Suppressor macrophage (primary cell): Measurements from ENCODE around the gene ODF2.
"Not testable (repeated sequence)": the region's sequence is repeated elsewhere in the genome, so short reads cannot be mapped to it uniquely, and the experiment has no call there.

Experiments used
- DNase-seq, 4 experiments: peaks; one replicate each; pipeline ENCODE4 v3.0.0-alpha.2; 2020 to 2022

Gene ODF2

DNA sequence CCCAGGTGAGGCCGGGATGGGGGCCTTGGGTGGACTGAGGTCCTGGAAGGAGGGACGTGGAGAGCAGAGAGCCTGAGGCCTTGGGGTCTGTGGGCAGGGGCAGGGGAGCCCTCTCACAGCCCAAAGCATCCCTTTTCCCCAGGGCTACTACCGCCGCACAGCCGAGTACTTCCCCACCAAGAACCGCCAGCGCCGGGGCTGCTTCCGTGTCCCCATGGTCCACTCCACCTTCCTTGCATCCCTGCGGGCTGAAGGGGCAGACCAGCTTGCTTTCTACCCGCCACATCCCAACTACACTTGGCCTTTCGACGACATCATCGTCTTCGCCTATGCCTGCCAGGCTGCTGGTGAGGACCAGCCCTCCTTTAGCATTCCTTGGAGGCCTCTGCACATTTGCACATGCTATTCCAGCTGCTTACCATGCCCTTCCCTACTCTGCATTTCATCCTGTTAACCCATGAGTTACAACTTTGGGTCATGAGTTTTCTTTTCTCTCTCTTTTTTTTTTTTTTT, 31.5 kb upstream of the ODF2 start:
- no peak for DNase-seq

DNA sequence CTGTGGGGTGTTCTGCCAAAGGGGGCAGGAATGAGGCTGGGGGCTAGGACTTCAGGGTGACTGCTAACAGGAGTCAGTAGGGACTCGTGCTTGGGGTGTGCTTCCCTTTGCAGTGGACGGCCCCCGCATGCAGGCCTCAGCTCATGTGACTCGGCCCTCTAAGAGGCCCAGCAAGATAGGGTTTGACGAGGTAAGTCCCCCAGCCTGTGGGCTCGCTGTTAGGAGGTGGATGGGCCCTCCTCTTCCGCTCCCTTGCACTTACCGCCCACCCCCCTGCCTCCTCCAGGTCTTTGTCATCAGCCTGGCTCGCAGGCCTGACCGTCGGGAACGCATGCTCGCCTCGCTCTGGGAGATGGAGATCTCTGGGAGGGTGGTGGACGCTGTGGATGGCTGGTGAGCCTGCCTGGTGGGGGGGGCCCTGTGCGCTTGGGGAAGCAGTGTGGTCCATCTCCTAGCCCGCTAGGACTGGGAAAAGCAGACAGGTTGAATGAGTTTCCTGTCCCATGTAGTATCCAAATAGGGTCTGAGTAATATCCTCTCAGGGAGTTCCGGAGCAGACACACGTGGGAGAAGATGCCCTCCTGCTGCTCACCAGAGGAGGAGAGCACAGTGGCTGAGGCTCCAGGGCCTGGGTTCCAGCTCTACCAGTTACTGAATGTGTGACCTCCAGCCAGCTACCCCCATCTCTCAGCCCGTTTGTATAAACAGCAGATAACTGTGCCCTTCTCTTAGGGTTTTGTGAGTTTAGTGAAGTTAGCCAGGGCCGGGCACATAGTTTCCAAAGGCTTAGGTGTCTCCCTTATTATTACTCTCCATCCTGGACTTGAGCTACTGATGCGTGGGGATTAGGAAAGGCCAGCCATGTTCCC, 26.9 kb upstream of the ODF2 start:
- DNase-seq: no peak

DNA sequence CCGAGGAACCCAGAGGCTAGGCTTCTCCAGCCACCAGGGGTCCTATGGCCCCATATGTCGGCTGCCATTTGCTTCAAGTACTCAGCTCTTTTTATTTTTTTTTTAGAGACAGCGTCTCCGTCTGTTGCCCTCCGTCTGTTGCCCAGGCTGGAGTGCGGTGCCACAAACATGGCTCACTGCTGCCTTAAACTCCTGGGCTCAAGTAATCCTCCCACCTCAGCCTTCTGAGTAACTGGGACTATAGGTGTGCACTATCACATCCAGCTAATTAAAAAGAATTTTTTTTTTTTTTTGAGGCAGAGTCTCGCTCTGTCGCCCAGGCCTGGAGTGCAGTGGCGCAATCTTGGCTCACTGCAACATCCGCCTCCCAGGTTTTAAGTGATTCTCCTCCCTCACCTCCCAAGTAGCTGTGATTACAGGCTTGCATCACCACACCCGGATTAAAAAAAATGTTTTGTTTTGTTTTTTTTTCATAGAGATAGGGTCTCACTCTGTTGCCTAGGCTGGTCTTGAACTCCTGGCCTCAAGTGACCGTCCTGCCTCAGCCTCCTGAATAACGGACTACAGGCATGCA, 26.2 kb upstream of the ODF2 start:
- DNase-seq: no peak

DNA sequence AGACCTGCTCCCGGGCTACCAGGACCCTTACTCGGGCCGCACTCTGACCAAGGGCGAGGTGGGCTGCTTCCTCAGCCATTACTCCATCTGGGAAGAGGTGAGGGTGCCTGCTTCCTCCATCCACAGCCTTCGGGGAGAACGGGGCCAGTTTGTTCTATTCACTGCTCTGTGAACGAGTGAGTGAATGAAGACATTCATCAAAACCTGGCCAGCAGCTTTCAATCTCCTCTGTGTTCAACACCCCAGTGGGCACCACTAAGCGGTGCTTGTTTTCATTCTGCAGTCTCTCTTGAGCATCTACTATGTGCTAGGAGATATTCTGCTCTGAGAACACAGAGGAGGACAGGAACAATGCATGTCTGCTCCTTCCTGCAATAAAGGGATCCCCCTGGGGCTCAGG, 24.6 kb upstream of the ODF2 start:
- DNase-seq: no peak

DNA sequence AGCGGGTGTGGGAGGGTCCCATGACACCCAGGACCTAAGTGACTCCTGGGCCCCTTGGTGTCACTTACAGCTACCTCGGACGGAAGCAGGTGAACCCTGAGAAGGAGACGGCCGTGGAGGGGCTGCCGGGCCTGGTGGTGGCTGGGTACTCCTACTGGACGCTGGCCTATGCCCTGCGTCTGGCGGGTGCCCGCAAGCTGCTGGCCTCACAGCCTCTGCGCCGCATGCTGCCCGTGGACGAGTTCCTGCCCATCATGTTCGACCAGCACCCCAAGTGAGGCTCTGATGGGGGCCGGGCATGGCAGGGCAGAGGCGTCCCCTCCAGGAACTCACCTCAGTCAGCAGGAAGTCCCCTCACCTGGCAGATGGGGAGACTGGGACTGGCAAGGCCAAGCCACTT, 21.5 kb upstream of the ODF2 start:
- no peak for DNase-seq

DNA sequence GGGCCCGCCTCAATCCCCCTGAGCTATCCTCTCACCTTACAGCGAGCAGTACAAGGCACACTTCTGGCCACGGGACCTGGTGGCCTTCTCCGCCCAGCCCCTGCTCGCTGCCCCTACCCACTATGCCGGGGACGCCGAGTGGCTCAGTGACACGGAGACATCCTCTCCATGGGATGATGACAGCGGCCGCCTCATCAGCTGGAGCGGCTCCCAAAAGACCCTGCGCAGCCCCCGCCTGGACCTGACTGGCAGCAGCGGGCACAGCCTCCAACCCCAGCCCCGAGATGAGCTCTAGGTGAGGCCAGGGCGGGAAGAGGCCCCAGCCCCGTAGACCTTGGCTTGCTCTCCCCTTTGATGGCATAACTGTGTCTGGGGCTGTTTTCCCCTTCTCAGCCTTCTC, 20.2 kb upstream of the ODF2 start:
- DNase-seq: no peak

DNA sequence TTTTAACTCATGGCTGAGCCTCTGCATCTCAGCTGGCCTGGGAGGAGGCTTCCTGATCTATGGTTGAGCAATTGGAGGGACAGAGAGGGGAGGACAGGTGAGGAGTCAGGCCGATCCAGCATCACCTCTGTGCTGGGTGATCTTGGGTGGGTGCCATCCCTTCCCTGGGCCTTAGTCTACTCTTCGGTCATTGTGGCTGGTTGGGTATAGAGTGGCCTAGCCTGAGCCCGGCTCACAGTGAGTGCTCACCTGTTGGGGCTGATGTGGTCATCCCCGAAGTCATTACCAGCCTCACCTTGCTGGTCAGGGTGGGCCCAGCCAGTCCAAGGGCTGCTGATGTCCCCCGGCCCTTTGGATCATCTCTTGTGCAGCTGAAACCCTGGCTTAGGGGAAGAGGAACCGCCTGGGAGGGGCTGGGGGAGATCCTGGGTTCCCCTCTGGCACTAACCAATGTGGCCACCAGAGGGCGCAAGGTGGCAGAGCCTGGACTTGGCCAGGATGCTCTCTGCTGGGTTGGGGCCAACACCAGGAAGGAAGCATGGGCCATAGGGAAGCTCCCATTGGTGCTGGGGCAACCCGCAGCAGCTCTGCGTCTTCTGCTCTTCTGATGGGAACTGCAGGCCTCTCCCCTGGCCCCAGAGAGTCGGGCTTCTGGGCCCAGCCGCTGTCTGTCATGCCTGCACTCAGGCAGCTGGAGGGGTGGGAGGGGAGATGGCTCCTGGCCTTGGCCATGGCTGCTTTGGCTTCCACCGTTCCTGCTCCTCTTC, 17.3 kb upstream of the ODF2 start:
- DNase-seq: peak; percentile 92 to 96 (median 94)

DNA sequence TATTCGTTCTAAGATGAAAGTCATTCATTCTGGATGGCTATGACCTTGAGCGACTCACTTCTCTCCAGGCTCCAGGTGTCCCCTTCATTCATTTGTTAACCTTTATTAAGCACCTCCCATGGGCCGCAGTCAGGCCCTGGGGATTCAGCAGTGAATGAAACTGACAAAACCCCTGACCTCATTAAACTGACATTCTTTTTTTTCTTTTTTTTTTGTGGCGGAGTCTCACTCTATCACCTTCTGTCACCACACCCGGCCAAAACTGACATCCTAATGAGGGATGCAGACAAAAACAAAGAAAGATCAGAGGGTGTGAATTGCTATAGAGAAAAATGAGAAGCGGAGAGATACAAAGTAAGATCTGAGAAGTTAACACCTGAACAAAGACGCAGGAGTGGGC, 16.5 kb upstream of the ODF2 start:
- no peak for DNase-seq

DNA sequence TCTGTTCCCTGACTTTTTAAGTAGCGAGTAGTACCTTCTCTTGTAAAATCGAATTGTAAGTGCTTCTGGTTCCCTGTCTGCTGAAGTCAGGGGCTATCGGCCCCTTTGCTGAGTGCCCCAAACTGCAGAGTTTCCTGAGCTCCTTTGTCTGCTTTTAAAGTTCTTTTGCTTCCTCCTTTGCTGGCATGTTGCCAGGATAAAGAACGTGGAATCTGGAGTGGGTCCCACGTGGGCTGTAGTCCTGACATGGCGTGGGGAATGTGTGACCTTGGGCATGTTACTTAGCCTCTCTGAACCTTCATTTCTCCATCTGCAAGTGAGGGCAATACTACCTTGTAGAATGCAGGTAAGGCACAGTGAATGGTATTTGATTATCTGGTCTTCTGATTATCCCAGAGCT, 13.7 kb upstream of the ODF2 start:
- DNase-seq: no peak

DNA sequence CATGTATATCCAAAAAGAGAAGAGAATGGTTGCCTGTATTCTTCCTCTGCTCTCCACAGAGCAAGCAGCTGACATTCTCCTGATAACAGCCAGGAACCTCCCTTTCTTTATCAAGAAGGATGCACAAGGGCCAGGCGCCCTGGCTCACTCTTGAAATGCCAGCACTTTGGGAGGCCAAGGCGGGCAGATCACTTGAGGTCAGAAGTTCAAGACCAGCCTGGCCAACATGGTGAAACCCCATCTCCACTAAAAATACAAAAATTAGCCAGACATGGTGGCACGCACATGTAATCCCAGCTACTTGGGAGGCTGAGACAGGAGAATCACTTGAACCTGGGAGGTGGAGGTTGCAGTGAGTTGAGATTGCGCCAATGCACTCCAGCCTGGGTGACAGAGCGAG, 9.3 kb upstream of the ODF2 start:
- not testable (repeated sequence) for DNase-seq

DNA sequence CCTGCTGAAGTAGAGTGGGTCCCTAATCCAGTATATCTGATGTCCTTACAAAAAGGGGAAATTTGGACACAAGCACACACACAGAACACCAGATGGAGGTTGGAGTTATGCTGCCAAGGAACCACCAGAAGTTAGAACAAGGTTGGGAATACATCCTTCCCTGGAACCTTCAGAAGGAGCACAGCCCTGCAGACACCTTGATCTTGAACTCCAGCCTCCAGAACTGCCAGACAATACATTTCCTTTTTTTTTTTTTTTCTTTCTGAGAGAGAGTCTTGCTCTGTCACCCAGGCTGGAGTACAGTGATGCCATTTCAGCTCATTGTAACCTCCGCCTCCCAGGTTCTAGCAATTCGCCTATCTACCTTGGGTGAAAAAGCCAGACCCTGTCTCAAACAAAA, 7.1 kb upstream of the ODF2 start:
- no peak for DNase-seq

DNA sequence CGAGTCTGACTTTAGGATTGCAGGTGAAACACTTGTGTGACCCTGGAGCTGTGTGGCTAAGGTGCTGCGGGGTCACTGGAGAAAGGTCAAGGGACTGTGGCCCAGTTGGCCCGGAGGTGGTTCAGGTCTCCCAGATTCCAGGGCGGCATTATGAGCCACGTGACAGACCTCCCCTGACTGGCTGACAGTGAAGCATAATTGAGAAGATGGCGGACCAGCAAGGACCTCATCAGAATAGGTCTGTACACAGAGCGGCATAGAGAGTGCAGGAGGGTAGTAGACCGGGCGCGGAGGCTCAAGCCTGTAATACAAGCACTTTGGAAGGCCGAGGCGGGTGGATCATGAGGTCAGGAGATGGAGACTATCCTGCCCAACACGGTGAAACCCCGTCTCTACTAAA, 815 bp upstream of the ODF2 start:
- no peak for DNase-seq

DNA sequence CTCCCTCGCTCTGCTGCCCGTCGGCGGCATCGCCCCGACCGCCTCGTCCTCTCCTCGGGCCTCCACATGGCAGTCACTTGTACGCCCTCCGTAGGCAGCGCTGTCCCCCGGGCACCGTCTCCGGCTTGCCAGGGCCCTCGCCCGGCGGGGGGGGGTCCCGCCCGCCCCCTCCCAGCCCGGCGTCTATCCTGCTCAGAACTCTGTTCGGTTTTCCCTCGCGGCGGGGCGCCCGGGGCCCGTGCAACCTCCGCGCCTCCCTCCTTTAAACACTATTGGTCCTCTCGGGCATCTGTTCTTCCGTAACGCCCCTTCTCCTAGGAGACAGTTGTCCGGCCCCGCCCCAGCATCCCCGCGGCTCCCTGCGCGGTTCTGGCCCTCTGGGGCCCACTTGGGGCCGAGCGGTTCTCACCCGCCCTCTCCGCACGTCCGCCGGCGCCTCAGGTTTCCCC, 831 bp downstream of the ODF2 start:
- peak; percentile 60 to 84 (median 80) for DNase-seq

DNA sequence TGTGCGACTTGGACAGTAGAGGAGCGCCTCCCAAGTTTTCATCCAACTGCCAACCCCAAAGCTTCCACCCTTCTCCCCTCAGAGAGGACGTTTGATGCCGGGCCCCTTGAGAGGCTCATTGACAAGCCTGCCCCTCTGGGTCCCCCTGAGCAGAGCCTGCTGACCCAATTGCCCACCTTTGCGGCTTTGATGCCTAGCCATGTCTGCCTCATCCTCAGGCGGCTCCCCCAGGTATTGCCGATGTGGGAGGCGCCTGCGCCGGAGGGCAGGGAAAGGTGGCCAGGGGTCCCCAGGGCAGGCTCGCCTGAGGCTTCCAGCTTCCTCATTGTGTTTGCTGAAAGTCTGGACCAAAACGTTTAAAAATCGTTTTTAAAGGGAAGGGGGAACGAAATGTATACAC, 1.4 kb downstream of the ODF2 start:
- no peak for DNase-seq

DNA sequence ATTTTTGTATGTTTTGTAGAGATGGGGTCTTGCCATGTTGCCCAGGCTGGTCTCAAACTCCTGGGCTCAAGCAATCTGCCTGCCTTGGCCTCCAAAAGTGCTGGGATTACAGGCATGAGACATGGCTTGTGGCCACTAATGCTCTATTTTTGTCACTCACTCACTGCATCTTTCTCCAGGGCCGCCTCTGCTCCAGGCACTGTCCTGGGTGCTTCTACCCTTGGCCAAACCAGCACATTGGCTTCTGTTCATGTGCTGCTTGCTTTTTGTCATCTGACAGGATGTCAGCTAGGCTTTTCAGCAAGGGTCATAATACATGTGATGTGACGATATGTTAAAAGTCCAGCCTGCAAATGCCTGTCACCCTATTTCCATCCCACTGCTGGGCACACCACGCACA, 3.2 kb downstream of the ODF2 start:
- DNase-seq: no peak

DNA sequence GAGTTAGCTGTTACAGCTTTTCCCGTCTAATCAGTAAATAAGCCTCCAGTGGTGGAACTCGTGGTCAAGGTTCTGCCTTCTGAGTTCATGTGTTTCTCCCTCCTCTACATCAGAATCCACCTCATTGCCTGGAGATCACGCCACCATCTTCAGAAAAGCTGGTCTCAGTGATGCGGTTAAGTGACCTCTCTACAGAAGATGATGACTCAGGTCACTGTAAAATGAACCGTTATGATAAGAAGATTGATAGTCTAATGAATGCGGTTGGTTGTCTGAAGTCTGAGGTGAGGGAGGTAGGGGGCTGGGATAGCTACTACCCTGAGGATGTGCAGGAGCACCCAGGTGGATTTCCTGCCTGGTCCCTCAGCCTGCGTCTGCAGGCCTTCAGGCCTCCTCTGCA, 13.3 kb downstream of the ODF2 start:
- DNase-seq: no peak

DNA sequence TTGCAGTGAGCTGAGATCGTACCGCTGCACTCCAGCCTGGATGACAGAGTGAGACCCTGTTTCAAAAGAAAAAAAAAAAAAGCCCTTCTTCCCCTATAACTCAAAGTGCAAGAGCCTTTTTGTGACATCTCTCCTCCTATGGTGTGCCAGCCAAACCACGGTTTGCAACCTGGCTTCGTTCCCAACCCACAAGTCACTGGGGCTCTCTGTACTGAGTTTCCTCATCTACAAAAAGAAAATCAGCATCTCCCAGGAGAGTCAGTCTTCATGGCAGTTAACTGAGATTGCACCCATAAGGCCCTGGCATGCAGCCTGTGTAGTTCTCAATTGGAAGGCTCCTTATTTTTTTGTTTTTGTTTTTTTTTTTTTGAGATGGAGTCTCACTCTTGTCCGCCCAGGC, 14.8 kb downstream of the ODF2 start:
- DNase-seq: peak; percentile 27 to 52 (median 40)

DNA sequence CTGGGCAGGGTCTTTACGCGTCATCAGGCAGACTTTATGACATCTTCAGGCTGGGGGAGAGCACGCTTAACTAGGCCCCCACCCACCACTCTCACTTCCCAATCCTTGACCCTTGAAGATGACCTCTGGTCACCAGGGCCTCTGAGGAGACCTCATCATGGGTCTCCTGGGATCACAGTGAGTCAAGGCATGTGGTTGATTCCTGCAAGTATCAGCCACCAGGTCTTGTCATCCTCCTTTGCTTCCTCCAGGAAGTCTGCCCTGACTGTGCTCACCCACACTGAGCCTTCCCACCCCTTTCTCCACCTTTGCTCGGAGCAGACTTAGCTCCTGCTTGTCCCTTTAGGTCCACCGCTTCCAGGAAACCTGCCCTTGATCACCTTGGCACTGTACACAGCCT, 17.3 kb downstream of the ODF2 start:
- DNase-seq: peak in 3 of 4 experiments; percentile 14 to 32 (median 29)

DNA sequence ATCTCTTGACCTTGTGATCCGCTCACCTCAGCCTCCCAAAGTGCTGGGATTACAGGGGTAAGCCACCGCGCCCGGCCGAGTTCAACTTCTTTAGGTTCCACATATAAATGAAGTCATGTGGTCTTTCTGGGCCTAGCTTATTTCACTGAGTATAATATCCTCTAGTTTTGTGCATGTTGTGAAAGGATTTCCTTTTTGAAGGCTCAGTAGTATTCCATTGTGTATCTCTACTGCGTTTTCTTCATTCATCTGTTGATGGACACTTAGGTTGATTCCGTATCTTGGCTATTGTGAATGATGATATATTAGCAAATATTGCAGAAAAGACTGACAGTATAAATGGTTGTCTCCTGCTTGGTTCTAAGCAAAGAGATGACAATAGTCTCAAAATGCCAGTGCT, 20.1 kb downstream of the ODF2 start:
- no peak for DNase-seq

DNA sequence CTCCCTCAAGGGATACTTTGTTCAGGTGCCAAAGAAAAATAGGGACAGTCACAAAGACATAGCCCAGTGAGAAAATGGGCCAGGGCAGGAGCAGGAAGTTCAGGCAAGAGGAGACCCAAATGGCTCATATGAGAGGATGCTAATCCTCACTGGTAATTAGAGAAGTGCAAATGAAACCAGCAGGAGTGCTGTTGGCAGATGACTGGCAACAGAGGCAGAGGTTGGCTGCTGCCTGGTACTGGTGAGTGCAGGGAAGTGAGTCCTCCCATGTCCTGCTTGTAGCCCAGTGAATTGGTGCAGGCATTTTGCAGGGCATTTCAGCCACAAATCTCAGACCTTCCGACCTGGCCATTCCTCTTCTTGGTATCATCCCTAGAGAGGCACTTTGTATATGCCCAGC, 23.5 kb downstream of the ODF2 start:
- DNase-seq: no peak

DNA sequence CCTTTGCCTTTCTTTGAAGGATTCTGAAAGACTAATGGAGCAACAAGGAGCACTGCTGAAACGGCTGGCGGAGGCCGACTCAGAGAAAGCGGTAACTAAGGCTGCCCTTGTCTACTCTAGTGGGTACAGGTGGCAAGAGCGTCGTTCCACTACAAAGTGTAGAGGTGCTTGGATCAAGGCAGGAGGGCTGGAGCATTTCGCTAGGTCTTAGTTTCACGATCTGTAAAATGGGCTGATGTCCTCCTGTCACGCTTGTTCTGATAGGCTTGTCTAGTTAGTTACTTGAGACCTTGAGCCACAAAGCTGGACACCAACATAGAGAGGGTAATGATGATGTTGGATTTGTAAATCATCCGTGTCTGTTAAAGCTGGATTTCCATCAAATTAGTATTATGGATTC, 25.8 kb downstream of the ODF2 start:
- DNase-seq: no peak

DNA sequence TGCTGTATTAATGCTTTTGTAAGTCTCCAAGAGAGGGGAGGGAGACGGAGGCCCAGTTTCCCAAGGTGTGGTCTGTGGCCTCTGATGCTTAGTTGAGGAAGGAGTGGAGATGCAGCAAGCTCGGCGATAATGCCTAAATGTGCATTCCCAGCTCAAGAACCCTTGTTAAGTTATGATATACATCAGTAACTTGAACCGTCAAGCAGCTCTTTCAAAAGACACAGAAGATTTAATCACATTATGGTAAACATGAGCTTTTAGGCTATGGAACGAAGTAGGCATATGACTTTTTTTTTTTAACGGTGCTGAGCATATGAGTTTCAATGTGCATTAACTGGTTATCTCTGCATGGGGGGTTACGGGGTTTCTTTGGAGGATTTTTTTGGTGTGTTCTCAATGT, 26.4 kb downstream of the ODF2 start:
- DNase-seq: no peak

DNA sequence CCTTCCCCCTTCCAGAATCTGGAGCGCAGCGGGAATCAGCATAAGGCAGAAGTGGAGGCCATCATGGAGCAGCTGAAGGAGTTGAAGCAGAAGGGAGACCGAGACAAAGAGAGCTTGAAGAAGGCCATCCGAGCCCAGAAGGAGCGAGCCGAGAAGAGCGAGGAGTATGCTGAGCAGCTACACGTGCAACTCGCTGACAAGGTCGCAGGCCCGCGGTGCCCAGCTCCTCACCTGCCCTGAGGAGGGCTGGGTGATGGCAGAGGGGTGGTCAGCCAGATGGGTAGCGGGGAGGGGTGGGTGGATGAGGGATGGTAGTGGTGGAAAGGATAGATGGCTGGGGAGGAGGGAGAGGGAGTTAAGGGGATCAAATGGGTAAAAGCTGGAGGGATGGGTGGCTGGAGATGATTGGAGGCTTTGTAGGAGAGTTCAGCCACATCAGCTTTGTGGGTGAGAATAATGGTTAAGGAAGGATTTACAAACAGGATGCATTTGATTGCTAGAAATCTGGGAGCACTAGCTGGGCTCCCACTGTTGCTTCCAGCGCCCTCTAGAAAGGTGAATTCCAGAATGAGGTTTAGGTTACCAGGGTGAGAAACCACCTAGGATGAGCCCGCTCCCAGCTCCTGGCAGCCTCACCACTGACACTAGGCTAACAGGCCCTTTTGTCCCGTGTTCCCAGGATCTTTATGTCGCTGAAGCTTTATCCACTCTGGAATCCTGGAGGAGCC, 29.0 kb downstream of the ODF2 start:
- no peak for DNase-seq
